HEK293T (cell line): Measurements from ENCODE around the gene METTL21C.

Experiments used
- CTCF ChIA-PET: fragments of 350-600 bp; formaldehyde crosslinking; extraction: SDS; loops from one replicate; lab custom pipeline; 2021; ENCODE audit warnings: antibody characterized with exemption, inconsistent platforms; lab: Yijun Ruan, JAX
- POLR2A ChIA-PET: fragments of 350-600 bp; formaldehyde crosslinking; extraction: SDS; loops from one replicate; lab custom pipeline; 2020; ENCODE audit warnings: antibody characterized with exemption, inconsistent platforms; lab: Yijun Ruan, JAX
- DNase-seq: peaks from one replicate; pipeline ENCODE4 v3.0.0; 2012; ENCODE audit warnings: mixed read lengths; ENCODE audit errors: extremely low spot score
- ARNT ChIP-seq: fragments of 450-650 bp; IDR thresholded peaks from 2 replicates; pipeline ENCODE4 v1.6.1; 2017; ENCODE audit warnings: mild to moderate bottlenecking
- BHLHE40 ChIP-seq: fragments of 450-650 bp; IDR thresholded peaks from 2 replicates; pipeline ENCODE4 v1.6.1; 2016; ENCODE audit warnings: mild to moderate bottlenecking, moderate library complexity, borderline replicate concordance
- CTBP1 ChIP-seq: fragments of 450-650 bp; IDR thresholded peaks from 2 replicates; pipeline ENCODE4 v1.6.1; 2016; ENCODE audit warnings: borderline replicate concordance
- ELF4 ChIP-seq: fragments of 450-650 bp; IDR thresholded peaks from 2 replicates; pipeline ENCODE4 v1.6.1; 2017; ENCODE audit warnings: antibody characterized with exemption
- FOXA1 ChIP-seq: fragments of 450-650 bp; IDR thresholded peaks from 2 replicates; pipeline ENCODE4 v1.6.1; 2016; ENCODE audit warnings: mild to moderate bottlenecking
- FOXK2 ChIP-seq: fragments of 450-650 bp; IDR thresholded peaks from 2 replicates; pipeline ENCODE4 v1.6.1; 2016; ENCODE audit warnings: mild to moderate bottlenecking
- FOXM1 ChIP-seq: fragments of 450-650 bp; IDR thresholded peaks from 2 replicates; pipeline ENCODE4 v1.6.1; 2017; ENCODE audit warnings: mild to moderate bottlenecking, borderline replicate concordance
- HDGF ChIP-seq: fragments of 450-650 bp; IDR thresholded peaks from 2 replicates; pipeline ENCODE4 v1.6.1; 2017; ENCODE audit warnings: antibody characterized with exemption, borderline replicate concordance
- L3MBTL2 ChIP-seq: fragments of 450-650 bp; conservative IDR thresholded peaks from 2 replicates; pipeline ENCODE4 v1.6.1; 2016; ENCODE audit warnings: mild to moderate bottlenecking
- LEF1 ChIP-seq: fragments of 450-650 bp; IDR thresholded peaks from 2 replicates; pipeline ENCODE4 v1.6.1; 2017; ENCODE audit warnings: mild to moderate bottlenecking, borderline replicate concordance
- NFRKB ChIP-seq: fragments of 450-650 bp; IDR thresholded peaks from 2 replicates; pipeline ENCODE4 v1.6.1; 2016; ENCODE audit warnings: mild to moderate bottlenecking, moderate library complexity
- SP1 ChIP-seq: fragments of 450-650 bp; IDR thresholded peaks from 2 replicates; pipeline ENCODE4 v1.6.1; 2017
- SUZ12 ChIP-seq: fragments of 450-650 bp; IDR thresholded peaks from 2 replicates; pipeline ENCODE4 v1.6.1; 2016; ENCODE audit warnings: mild to moderate bottlenecking
- TARDBP ChIP-seq: fragments of 450-650 bp; IDR thresholded peaks from 2 replicates; pipeline ENCODE4 v1.6.1; 2016
- ZNF384 ChIP-seq: fragments of 450-650 bp; IDR thresholded peaks from 2 replicates; pipeline ENCODE4 v1.6.1; 2016
- TF ChIP-seq, protein P1 (sequence below): fragments of 450-650 bp; IDR thresholded peaks from 2 replicates; pipeline ENCODE4 v1.6.1; 2016

METTL21C gene

DNA sequence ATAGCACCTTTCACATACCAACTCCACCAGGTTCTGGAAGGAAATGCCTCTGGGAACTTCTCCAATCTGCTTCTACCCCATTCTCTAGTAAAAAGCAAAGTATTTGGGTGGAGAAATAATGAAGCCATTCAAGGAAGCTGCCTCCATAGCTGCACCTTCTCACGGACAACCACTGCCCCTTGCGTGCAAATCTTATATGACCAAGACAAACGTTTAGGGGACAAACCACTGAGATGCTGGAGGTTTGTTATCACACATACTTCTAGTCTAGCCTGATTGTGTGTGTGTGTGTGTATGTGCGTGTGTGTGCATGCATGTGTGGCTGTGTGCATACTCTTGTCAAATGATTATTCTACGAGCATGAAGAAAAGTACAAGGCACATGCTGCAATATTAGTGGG is 6.5 kb upstream of the METTL21C start:
- ChIA-PET CTCF (interaction anchor here (0.6 kb wide), 1 partner anchor 12 kb away, joined by 3 read pairs; no protein-coding TSS in a partner anchor), POLR2A (no interaction called here)
- TF ChIP-seq FOXK2 = no peak
- TF ChIP-seq, protein P1, sequence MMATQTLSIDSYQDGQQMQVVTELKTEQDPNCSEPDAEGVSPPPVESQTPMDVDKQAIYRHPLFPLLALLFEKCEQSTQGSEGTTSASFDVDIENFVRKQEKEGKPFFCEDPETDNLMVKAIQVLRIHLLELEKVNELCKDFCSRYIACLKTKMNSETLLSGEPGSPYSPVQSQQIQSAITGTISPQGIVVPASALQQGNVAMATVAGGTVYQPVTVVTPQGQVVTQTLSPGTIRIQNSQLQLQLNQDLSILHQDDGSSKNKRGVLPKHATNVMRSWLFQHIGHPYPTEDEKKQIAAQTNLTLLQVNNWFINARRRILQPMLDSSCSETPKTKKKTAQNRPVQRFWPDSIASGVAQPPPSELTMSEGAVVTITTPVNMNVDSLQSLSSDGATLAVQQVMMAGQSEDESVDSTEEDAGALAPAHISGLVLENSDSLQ = no peak
- no peak for DNase-seq

DNA sequence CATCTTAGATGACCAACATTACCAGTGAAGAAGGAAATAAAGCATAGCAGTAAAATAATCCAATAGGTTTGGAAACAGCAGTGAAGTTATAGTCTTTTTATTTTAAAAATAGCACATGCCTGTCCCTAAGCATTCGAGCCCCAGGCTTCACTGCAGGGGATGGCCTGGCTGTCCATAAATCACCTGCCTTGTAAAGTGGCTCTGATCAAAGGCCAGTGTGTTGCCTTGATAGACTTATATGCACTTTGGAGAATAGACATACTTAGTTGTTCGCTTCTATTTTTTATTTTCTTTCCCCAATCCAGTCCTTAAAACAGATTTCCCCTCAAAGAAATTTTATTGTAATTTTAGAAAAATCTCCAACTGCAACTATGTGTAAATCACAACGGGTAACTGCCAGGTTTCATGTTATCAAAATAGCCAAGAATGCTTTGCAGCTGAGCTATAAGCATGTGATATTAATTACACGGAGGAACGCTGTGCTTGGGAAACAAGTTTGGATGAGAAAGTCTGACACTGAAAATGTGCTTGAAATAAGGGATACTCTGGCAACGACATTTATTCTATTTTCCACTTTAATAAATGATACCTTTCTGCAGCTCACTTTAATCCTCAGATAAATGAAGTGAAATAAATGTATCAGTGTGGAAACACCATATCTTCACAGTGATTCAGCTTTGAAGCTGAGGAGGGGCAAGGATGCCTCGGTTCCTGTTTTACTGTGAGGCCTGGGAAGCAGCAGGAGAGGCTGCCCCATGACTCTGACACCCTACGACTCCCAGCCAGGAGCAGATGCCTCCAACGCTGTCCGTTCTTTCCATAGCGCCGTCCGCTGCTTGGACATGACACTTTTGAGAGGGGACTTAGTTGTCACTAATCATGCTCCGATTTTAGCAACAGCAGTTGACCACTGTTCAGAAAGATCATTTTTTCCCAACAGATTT is 5.5 kb upstream of the METTL21C start:
- no peak for DNase-seq
- POLR2A ChIA-PET = no interaction called here
- no peak for TF ChIP-seq FOXA1
- TF ChIP-seq, protein P1 = peak; percentile 74
- CTCF ChIA-PET = no interaction called here

DNA sequence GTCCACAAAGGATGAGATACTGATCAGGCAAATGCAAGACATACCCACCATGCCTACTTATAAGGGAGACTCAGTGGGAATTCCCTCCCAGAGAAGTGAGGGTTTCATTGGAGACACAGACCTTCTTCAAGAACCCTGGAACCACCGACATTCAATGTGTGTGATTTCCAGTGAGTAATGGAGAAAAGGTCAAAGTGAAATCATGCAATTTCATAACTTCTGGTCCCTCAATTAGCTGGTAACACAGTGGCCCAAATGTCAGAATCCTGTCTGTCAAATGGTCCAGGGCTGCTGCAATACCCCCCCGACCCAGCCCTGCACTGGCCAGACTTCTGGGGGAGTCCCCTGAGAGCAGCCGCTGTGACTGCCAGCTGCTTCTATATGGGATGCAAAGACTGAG is 4.7 kb upstream of the METTL21C start:
- TF ChIP-seq, protein P1 = no peak
- no peak for TF ChIP-seq ZNF384
- TF ChIP-seq FOXA1 = no peak
- TF ChIP-seq HDGF = no peak
- no peak for TF ChIP-seq ELF4
- TF ChIP-seq FOXK2 = no peak
- no peak for TF ChIP-seq L3MBTL2
- TF ChIP-seq TARDBP = no peak
- no peak for TF ChIP-seq SUZ12
- no peak for TF ChIP-seq CTBP1
- POLR2A ChIA-PET = no interaction called here
- CTCF ChIA-PET = no interaction called here
- no peak for DNase-seq

DNA sequence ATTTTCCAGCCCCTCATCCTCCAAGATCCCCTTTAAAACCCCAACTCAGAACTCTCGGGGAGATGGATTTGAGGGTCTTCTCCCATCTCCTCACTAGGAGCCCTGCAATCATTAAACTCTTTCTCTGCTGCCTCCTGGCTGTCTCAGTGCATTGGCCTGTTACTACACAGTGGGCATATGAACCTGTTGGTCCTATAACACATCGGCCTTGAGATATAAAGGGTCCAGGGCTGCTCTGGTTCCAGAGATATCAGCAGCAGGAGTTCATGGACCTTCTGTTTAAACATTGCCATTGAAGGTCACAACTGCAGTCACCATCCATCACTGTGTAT is 3.8 kb upstream of the METTL21C start:
- no peak for DNase-seq
- TF ChIP-seq L3MBTL2 (no peak), FOXA1 (no peak), ZNF384 (no peak), ARNT (no peak), TARDBP (no peak), HDGF (no peak), BHLHE40 (no peak)
- POLR2A ChIA-PET = no interaction called here
- CTCF ChIA-PET = no interaction called here

DNA sequence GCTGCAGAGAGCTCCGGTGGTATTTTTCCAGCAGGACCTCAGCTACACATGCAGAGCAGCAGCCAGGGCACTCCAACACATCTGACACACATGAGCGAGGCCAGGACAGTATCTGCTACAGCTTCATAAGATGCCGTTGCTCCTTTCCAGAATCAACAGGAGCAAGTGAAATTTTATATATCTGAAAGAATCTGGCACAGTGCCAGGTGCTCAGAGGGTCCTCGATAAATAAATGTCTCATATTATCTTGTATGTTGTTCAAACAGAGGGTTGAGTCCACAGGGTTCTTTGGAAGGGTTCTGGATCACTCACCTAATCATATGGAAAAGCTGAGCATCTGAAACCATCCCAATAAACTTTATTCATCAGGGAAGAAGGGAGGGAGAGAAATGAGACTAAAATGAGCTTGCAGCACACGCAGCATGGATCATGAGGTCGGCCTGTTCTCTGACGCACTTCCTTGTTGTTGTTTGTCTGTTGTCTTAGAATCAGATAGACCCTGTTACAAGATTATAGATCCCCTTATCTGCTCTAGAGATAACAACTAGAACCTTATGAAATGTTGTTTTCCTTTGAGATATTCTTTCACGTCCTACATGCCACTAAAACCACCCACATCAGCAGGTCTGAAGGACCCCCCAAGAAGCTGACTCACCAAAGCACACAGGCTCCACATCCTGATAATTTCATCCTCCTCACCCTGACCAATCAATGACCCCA is 3.2 kb upstream of the METTL21C start:
- POLR2A ChIA-PET = no interaction called here
- TF ChIP-seq NFRKB = no peak
- TF ChIP-seq SP1 = no peak
- no peak for TF ChIP-seq BHLHE40
- no peak for TF ChIP-seq ELF4
- TF ChIP-seq CTBP1 = no peak
- no peak for TF ChIP-seq LEF1
- TF ChIP-seq FOXK2 = no peak
- TF ChIP-seq FOXM1 = no peak
- no peak for TF ChIP-seq ARNT
- TF ChIP-seq, protein P1 = no peak
- TF ChIP-seq TARDBP = no peak
- no peak for TF ChIP-seq L3MBTL2
- no peak for TF ChIP-seq ZNF384
- no peak for TF ChIP-seq FOXA1
- no peak for TF ChIP-seq HDGF
- TF ChIP-seq SUZ12 = no peak
- DNase-seq = no peak
- CTCF ChIA-PET = no interaction called here

DNA sequence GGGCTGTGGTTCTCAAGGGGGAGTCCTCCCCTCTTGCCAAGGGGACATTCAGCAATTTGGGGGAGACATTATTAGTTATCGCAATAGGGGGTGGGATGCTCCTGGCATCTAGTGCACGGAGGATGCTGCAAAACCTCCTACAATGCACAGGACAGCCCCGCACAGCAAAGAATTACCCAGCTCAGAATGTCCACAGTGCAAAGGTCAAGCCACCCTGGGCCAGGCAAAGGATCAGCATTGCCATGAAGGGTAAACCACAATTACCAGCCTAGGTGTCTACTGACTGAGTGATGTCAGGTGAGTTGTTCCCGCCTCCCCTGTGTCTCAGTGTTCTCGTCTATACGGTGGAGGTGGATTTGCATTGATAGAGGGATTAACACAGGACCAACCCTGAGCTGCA is 2.4 kb upstream of the METTL21C start:
- ChIA-PET POLR2A (no interaction called here), CTCF (no interaction called here)
- TF ChIP-seq FOXM1 (no peak), BHLHE40 (no peak), TARDBP (no peak), ELF4 (no peak), HDGF (no peak), CTBP1 (no peak), FOXK2 (no peak), SUZ12 (no peak), LEF1 (no peak), FOXA1 (no peak)
- no peak for DNase-seq
